ENCODE results near the gene FNDC4. TPM values are rescaled to one million over a fixed set of nuclear protein-coding genes. Genes with fewer than 3 reads are reported as not detected.
"Not testable (repeated sequence)": the region's sequence is repeated elsewhere in the genome, so short reads cannot be mapped to it uniquely, and the experiment has no call there.

FNDC4 gene, protein sequence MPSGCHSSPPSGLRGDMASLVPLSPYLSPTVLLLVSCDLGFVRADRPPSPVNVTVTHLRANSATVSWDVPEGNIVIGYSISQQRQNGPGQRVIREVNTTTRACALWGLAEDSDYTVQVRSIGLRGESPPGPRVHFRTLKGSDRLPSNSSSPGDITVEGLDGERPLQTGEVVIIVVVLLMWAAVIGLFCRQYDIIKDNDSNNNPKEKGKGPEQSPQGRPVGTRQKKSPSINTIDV
- 10 to 100 TPM in 3 of 12 donors, 1 to 10 TPM in 8, not detected in 1; 6.1 to 15.5 (median 8.4) TPM for polyA plus RNA-seq (ENCODE audit: insufficient read length in 12 of 12)
- long read RNA-seq, donor 1, partial matches to known transcripts, result 0 of 4 reads
- long read RNA-seq, donor 1, other reads (novel, unspliced or antisense), result 0 of 4 reads
- long read RNA-seq, donor 2, partial matches to known transcripts, result 0 of 2 reads
- long read RNA-seq, donor 2, other reads (novel, unspliced or antisense), result 0 of 2 reads
- long read RNA-seq, donor 3, partial matches to known transcripts, result 0 of 2 reads
- long read RNA-seq, donor 3, other reads (novel, unspliced or antisense), result 0 of 2 reads
- long read RNA-seq, donor 4, partial matches to known transcripts, result 0 of 2 reads
- long read RNA-seq, donor 4, other reads (novel, unspliced or antisense), result 0 of 2 reads
- long read RNA-seq, donor 5, partial matches to known transcripts, result 0 of 3 reads
- long read RNA-seq, donor 5, other reads (novel, unspliced or antisense), result 0 of 3 reads
- long read RNA-seq, donor 6, partial matches to known transcripts, result 0 of 3 reads
- long read RNA-seq, donor 6, other reads (novel, unspliced or antisense), result 0 of 3 reads
- long read RNA-seq, donor 7, partial matches to known transcripts, result 0 of 2 reads
- long read RNA-seq, donor 7, other reads (novel, unspliced or antisense), result 0 of 2 reads
- long read RNA-seq, donor 8, partial matches to known transcripts, result 0 of 4 reads
- long read RNA-seq, donor 8, other reads (novel, unspliced or antisense), result 0 of 4 reads
- long read RNA-seq, donor 9, partial matches to known transcripts, result 0 of 3 reads
- long read RNA-seq, donor 9, other reads (novel, unspliced or antisense), result 0 of 3 reads
- long read RNA-seq, donor 10, partial matches to known transcripts, result 0 of 4 reads
- long read RNA-seq, donor 10, other reads (novel, unspliced or antisense), result 0 of 4 reads
- long read RNA-seq, donor 11, partial matches to known transcripts, result 0 of 3 reads
- long read RNA-seq, donor 11, other reads (novel, unspliced or antisense), result 0 of 3 reads

DNA sequence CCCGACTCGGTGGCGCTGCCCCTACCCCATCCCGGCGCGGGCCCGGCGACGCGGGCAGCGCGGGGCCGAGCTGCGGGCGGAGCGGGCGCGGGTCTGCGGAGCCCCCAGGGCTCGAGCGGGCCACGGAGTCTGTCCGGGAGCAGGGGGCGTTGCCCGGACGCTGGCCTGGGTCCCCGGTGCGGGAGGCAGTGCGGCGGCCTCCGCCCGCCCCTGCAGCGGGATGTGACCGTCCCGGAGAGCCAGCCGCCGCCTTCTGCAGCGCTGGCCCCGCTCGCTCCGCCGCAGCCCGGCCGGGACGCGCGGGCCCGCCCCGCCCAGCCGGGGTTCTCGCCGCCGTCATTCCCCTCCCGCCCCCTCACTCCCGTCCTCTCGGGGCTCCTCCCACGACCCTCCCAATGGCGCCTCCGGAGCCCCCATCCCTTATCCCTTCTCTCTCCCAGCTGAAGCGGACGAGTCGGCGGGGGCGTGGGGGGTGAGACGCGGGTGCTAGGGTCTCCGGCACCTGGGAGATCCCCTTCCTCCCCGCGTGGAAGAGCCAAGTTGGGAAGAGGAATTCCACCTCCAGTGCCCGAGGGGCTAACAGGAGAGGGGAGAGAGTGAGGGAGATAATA is at the start of gene FNDC4:
FNDC4 (minus strand) TSS at position 257 of the 611 bp plus-strand sequence. CDS start 521 bp downstream, outside the sequence.
- DNase-seq, result peak; percentile 30

DNA sequence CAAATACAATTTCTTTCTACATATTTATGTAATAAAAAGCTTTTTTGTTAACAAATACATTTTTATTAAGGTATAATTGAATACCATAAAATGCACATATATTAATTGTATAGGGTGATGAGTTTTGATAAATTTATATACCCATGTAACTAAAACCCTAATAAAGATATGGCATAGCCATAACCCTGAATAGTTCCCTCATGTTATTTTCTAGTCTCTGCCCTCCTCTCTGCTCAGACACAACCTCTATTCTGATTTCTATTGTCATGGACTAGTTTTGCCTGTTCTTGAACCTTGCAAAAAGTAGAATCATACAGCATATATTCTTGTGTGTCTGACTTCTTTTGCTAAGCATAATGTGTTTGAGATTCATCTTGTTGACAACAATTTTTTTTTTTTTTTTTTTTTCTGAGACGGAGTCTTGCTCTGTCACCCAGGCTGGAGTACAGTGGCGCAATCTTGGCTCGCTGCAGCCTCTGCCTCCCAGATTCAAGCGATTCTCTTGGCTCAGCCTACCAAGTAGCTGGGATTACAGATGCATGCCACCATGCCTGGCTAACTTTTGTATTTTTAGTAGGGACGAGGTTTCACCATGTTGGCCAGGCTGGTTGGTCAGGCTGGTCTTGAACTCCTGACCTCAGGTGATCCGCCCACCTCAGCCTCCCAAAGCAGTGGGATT is 49.3 kb upstream of the FNDC4 start:
- no peak for DNase-seq

DNA sequence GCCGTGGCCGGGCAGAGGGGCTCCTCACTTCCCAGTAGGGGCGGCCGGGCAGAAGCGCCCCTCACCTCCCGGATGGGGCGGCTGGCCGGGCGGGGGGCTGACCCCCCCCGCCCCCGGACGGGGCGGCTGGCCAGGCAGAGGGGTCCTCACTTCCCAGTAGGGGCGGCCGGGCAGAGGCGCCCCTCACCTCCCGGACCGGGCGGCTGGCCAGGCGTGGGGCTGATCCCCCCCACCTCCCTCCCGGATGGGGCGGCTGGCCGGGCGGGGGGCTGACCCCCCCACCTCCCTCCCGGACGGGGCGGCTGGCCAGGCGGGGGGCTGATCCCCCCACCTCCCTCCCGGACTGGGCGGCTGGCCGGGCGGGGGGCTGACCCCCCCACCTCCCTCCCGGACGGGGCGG is 44.6 kb upstream of the FNDC4 start:
- not testable (repeated sequence) for DNase-seq

DNA sequence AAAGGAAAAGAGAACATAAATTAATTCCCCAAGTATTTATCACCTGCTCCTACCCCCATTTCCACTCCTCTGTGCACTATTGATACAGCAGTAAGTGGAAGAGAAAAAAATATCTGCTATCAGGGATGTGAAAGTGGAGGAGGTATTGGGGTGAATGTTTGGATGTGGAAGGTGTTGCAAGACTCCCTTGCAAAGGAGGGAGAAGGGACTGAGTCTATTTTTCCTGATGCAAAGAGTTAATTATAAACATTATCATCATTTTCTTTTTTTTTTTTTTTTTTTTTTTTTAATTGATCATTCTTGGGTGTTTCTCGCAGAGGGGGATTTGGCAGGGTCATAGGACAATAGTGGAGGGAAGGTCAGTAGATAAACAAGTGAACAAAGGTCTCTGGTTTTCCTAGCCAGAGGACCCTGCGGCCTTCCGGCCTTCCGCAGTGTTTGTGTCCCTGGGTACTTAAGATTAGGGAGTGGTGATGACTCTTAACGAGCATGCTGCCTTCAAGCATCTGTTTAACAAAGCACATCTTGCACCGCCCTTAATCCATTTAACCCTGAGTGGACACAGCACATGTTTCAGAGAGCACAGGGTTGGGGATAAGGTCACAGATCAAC is 43.9 kb upstream of the FNDC4 start:
- DNase-seq, result not testable (repeated sequence)

DNA sequence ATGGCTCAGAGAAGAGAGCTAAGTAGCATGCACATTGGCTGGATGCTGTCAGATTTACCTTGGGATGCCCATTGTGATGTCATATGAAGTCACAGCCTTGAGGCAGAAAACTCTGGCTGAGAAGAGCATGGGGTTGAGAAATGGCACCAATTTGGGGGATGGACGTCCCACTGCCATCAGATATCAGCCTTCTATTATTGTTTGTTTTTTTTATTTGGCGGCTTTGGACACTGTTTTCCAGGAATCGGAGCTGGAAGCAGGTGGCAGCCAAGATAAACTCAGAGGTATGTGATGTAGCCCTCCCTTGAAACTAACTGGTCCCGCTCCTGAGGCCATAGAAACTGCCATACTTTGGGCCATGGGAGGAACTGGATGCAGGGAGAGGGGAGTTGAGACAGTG is 42.3 kb upstream of the FNDC4 start:
- DNase-seq, result no peak

DNA sequence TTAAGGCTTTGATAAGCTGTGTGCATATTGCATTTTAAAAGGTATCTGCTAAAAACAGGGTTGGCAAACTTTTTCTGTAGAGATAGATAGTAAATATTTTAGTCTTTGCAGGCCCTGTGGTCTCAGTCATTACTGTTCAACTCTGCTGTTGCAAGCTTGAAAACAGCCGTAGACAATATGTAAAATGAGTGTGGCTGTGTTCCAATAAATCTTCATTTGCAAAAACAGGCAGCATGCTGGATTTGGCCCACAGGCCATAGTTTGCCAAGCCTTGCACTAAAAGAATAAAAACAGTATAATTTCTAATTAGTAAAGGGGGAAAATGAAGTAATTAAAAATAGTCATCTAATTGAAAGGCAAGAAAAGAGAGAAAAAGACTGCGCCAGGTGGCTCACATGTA is 37.0 kb upstream of the FNDC4 start:
- DNase-seq, result no peak

DNA sequence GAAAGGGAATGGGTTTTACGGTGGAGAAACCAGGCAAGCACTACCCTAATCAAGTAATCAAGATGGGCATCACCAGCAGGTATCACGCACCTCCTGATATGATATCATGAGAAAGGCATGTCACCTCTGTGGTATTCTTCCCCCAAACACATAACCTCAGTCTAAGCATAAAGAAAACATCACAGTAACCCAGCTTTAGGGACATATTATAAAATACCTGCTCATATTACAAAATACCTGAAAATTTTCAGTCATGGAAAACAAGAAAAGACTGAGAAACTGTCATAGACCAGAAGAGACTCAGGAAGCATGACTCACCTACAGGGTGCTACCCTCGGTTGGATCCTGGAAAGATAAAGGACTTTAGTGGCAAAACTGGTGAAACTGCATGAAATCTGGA is 32.2 kb upstream of the FNDC4 start:
- DNase-seq, result no peak

DNA sequence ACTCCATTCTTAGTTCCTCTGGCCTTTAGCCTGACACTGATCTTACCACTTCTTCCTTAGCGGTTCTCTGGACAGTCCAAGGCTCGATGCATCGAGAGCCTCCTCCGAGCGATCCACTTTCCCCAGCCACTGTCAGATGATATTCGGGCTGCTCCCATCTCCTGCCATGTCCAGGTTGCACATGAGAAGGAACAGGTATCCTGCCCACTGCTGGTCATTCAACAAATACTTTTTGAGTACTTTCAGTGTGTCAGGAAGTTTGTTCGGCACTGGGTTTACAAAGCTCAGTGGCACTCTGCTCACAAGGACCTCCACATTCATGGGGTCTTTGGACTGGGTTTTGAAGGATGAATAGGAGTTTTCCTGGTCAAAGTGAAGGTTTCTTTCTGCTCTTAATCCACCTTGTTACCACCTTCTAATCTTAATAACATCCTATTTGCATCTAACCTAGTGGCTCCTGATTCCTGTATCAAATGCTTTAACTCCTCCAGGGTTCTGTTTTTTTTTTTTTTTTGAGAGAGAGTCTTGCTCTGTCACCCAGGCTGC is 27.5 kb upstream of the FNDC4 start:
- DNase-seq, result no peak

DNA sequence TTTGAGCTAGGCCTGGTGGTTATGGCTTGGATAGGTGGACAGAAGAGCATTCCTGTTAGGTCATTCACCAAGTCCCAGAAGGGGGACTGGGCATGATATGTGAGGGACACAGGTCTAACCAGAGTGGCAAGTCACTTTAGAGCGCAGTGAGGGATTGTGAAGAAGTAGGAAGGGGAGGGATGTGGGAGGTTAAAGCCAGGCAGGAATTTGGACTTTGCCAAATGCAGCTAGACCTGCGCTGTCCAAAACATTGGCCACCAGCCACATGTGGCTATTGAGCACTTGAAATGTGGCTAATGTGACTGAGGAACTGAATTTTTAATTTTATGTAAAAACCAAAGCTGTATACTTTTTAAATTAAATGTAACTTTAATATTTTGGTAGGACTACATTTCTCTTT is 25.3 kb upstream of the FNDC4 start:
- no peak for DNase-seq

DNA sequence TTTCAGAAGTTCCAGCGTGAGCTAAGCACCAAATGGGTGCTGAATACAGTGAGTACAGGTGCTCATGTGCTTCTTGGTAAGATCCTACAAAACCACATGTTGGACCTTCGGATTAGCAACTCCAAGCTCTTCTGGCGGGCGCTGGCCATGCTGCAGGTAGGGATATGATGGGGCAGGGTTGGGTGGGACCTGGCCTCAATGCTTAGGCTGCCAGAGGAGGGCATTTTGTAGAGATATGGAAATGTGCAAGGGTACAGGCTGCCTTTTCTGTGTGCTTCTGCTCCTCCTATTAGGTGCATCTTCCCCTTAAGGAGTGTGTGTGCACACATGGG is 23.7 kb upstream of the FNDC4 start:
- DNase-seq, result no peak

DNA sequence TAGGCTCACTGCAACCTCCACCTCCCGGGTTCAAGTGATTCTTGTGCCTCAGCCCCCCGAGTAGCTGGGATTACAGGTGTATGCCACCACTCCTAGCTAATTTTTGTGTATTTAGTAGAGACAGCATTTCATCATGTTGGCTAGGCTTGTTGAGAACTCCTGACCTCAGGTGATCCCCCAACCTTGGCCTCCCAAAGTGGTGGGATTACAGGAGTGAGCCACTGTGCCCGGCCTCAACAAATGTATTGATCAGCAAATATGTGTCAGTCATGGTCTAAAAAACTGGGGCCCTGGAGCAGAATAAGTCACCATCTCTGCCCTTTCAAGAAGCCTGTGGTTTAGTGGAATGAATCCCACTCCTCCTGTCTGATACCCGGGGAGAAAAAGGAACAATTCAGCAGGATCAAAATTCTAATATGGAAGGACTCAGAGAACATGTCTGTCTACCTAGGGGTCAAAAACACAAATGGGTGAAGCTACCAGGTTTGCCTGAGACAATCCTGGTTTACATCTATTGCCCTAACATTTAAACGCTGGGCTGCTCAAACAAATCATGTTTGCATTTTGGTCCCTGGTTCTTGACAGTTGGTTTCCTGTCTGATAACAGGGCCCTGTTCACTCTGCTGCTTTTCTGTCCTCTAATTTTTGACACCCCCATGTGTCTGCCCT is 23.2 kb upstream of the FNDC4 start:
- no peak for DNase-seq

DNA sequence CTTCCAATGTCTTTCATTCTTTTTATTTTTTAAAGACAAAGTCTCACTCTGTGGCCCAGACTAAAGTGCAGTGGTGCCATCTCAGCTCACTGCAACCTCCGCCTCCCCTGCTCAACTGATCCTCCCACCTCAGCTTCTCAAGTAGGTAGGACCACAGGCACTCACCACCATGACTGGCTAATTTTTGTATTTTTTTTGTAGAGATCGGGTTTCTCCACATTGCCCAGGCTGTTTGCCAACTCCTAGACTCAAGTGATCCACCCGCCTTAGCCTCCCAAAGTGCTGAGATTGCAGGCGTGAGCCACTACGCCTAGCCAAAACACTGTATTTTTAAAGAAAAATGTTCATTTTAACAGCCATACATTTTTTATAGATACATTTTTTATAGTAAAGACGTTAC is 14.3 kb upstream of the FNDC4 start:
- no peak for DNase-seq

DNA sequence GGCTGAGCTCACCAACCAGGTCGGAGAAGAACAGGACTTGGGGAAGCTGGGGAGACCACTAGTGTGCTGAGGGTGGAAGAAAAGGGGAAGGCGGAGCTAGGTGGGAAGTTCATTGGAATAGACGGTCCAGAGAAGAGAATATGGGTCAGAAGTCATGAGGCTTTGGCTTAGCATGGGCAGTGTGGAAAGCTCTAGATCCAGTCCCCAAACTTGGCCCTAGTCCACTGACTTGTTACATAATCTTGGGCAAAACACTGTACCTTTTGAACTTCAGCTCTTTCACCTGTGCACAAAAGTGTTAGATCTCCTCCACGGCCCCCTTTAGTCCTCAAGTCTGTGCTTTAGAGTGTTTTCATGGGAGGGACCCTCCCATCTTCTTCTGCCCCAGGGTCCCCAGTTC is 12.3 kb upstream of the FNDC4 start:
- DNase-seq, result no peak

DNA sequence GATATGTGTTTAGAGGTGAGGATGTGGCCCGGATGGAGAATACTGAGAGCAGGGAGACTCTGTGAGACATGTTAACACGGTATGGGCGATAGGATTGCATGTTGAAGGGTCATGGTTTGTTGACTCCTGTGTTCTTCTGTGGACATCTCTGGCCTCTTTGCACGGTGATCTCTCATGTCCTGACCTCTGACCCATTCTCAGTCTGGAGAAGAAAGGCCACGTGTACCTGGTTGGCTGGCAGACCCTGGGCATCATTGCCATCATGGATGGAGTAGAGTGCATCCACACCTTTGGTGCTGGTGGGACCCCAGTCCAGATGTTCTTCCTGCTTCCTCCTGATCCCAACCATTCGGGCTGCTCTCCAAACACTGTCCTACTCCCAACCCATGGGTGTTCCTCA is 11.6 kb upstream of the FNDC4 start:
- DNase-seq, result no peak

DNA sequence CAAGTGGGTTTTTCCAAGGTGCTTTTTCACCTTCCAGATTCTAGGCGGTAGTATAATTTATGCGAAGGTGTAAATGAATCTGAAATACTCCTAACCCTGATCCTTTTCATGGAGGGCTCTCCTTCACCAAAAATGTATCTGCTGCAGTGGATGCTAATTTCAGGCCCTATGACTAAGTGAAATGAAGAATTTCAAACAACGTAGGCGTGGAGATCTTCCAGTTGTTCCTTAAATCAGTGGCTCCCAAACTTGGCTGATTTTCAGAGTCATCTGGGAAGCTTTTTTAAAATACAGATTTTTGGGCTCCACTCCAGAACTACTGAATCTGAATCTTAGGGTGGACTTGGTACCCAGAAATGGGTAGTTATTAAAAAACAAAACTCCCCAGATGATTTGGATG is 7.1 kb upstream of the FNDC4 start:
- no peak for DNase-seq

DNA sequence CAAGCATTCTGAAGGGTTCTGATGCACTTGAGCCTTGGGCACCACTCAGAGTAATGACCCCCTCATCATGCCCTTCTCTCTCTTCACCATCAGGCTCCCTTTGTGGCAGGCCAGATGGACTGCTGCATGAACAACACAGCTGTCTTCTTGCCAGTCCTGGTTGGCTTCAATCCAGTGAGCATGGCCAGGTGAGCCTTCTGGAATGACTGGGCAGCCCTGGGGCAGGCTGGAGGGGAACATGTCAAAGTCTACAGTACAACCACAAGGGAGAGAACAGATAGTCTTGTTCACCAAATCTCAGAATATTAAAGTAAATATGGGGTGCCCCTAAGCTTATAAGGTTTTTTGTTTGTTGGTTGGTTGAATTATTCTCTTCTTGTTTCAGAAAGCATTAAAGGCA is 6.0 kb upstream of the FNDC4 start:
- DNase-seq, result no peak

DNA sequence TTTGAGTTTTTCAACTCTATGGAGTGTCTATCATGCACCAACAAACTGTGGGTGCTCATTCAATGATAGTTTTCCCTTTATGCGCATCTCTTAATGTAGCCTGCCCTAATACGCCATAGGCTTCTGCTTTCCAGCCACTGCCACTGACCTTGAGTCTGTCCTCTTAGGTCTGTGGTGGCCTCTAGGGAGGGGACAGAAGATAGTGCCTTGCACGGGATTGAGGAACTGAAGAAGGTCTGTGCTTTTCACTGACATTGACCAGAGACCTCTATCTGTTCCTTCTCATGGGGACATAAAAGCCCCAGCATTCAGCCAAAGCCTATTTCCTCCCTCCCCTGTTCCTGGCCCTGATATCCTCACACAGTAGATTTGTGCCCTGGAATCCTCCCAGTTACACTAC is 4.0 kb upstream of the FNDC4 start:
- no peak for DNase-seq

DNA sequence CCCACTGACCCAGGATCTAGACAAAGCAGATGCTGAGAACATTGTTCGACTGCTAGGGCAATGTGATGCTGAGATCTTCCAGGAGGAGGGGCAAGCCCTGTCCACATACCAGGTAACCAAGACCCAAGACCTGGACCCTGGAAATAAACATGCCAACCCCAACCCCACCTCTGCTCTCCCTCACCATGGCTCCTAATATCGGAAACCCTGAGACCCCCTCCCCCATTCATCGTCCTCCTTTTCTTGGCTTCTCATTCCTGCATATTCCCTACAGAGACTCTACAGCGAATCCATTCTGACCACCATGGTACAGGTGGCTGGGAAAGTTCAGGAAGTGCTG is 2.3 kb upstream of the FNDC4 start:
- no peak for DNase-seq

DNA sequence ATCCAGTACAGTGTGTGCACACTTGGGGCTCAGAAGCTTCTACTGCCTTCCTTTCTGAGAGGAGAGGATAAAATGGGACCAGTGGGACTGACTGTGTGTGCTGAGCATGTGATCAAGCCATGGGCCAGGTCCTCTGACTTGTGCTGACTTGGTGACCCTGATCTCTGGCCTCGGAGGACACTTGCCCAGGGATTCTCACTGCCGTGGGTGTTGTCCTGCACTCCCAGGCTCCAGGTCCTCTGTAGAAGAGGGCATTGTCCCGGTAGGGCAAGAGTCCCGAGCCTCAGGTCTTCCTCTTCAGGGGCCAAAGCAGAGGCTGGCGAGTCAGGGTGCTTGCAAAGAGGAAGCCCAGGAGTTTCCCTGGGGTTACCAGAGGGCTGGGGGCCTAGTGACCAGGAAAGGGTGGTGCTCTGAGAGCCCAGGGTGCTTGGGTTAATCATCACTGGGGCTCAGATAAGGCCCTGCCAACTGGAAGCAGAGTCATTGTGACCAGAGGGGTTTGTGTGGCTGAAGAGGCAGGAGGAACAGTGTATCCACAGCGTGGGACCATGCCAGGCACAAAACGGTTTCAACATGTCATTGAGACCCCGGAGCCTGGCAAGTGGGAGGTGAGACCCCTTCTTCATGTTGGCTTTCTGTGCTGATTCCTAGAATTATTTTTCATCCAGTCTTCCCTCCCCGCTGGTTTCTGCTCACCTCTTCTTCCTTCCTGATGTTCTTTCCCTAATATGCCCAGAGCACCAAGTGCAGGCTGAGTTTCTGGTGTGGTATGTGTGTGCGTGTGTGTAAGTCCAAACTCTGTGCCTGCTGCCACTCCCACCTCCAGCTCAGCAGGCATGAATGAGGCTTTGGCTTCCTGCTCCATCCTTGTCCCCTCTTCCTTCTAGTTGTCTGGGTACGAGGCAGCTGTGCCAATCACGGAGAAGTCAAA is 1.6 kb upstream of the FNDC4 start, which contains the start of gene GCKR:
GCKR (plus strand) TSS at position 483 of the 931 bp plus-strand sequence; CDS start at position 549, 66 bp downstream.
- DNase-seq, result no peak

Data from muscle of arm (tissue), 14 donors.